Stimulated activated CD4-positive, alpha-beta T cell treated with anti-CD3 and anti-CD28 coated beads, Interleukin-2, amount 100 ng/mL, for 48 hours (primary cell): ENCODE data around the gene AP2A2.
"Not testable (repeated sequence)": the region's sequence is repeated elsewhere in the genome, so short reads cannot be mapped to it uniquely, and the experiment has no call there.

Experiments
- DNase-seq, 2 donors: peaks; one replicate each; pipeline ENCODE4 v3.0.0-alpha.2; 2020

AP2A2 gene

GRCh38 chr11:1000357-1001278 is 74.9 kb downstream of the AP2A2 start:
- DNase-seq: no peak

- DNase-seq: no peak
Observed at GRCh38 chr11:1001617-1002405, 76.1 kb downstream of the AP2A2 start.

GRCh38 chr11:1002406-1002984 is 76.8 kb downstream of the AP2A2 start:
- DNase-seq: no peak

- no peak for DNase-seq
Observed at GRCh38 chr11:1003159-1003558, 77.5 kb downstream of the AP2A2 start.

GRCh38 chr11:1005928-1006327 is 80.3 kb downstream of the AP2A2 start:
- no peak for DNase-seq

- no peak for DNase-seq
Observed at GRCh38 chr11:1006762-1007161, 81.1 kb downstream of the AP2A2 start.

- DNase-seq: no peak
Observed at GRCh38 chr11:1007279-1007678, 81.6 kb downstream of the AP2A2 start.

- DNase-seq: no peak
Observed at GRCh38 chr11:1008001-1008802, 82.5 kb downstream of the AP2A2 start.

- DNase-seq: no peak
Observed at GRCh38 chr11:1008803-1009145, 83.1 kb downstream of the AP2A2 start.

- DNase-seq: no peak
Observed at GRCh38 chr11:1009371-1009770, 83.7 kb downstream of the AP2A2 start.

GRCh38 chr11:1009991-1010390 is 84.3 kb downstream of the AP2A2 start:
- no peak for DNase-seq

GRCh38 chr11:1010551-1011319 is 85.1 kb downstream of the AP2A2 start:
- DNase-seq: no peak

- DNase-seq: no peak
Observed at GRCh38 chr11:1011320-1011698, 85.6 kb downstream of the AP2A2 start.

- DNase-seq: no peak
Observed at GRCh38 chr11:1012291-1012690, 86.6 kb downstream of the AP2A2 start.

- DNase-seq: no peak
Observed at GRCh38 chr11:1012740-1013630, 87.3 kb downstream of the AP2A2 start.

- DNase-seq: no peak
Observed at GRCh38 chr11:1013631-1013935, 87.9 kb downstream of the AP2A2 start.

GRCh38 chr11:1014276-1014675 is 88.6 kb downstream of the AP2A2 start:
- DNase-seq: no peak

- DNase-seq: no peak
Observed at GRCh38 chr11:1015064-1015463, 89.4 kb downstream of the AP2A2 start.

GRCh38 chr11:1015826-1016545 is 90.3 kb downstream of the AP2A2 start:
- no peak for DNase-seq

GRCh38 chr11:1016610-1017126 is 91.0 kb downstream of the AP2A2 start:
- not testable (repeated sequence) for DNase-seq
